Neuronal stem cell (in vitro differentiated cells): Measurements from ENCODE around the gene SOX18.

ENCODE experiments used
- DNase-seq: peaks from one replicate; pipeline ENCODE4 v3.0.0-alpha.2; 2013; ENCODE audit warnings: low spot score
- H2AFZ ChIP-seq: one replicate; pipeline ENCODE4 v1.6.1; 2013; ENCODE audit warnings: mild to moderate bottlenecking, low read length, inconsistent platforms
- H2AK5ac ChIP-seq: 2 replicates; pipeline ENCODE4 v1.6.1; 2013; ENCODE audit warnings: low read depth, mild to moderate bottlenecking, inconsistent platforms, low read length, moderate library complexity, mixed read lengths
- H2BK120ac ChIP-seq: 2 replicates; pipeline ENCODE4 v1.6.1; 2013; ENCODE audit warnings: low read depth, mild to moderate bottlenecking, inconsistent platforms, low read length, moderate library complexity, mixed read lengths
- H2BK12ac ChIP-seq: one replicate; pipeline ENCODE4 v1.6.1; 2013; ENCODE audit warnings: low read length, inconsistent platforms
- H2BK15ac ChIP-seq: 2 replicates; pipeline ENCODE4 v1.6.1; 2013; ENCODE audit warnings: mild to moderate bottlenecking, low read length, inconsistent platforms, mixed read lengths
- H2BK5ac ChIP-seq: one replicate; pipeline ENCODE4 v1.6.1; 2013; ENCODE audit warnings: inconsistent platforms, mild to moderate bottlenecking, low read length, moderate library complexity
- H3K14ac ChIP-seq: one replicate; pipeline ENCODE4 v1.6.1; 2013; ENCODE audit warnings: low read length, inconsistent platforms
- H3K18ac ChIP-seq: 2 replicates; pipeline ENCODE4 v1.6.1; 2013; ENCODE audit warnings: low read length, inconsistent platforms
- H3K23ac ChIP-seq: 2 replicates; pipeline ENCODE4 v1.6.1; 2013; ENCODE audit warnings: low read depth, mild to moderate bottlenecking, mixed read lengths, low read length, inconsistent platforms; ENCODE audit not compliant: poor library complexity
- H3K27ac ChIP-seq: replicated peaks from 3 replicates; pipeline ENCODE4 v1.5.1; 2013; ENCODE audit warnings: low read length, inconsistent platforms
- H3K27me3 ChIP-seq, 3 experiments: 2 replicates each; pipeline ENCODE4 v1.6.1; 2013; ENCODE audit warnings: low read length in 3 of 3, mild to moderate bottlenecking in 2 of 3, inconsistent platforms in 1 of 3, low read depth in 1 of 3, mixed read lengths in 1 of 3, moderate library complexity in 1 of 3; ENCODE audit not compliant: control insufficient read depth in 3 of 3, insufficient read depth in 3 of 3
- H3K36me3 ChIP-seq, 2 donors: replicated peaks in 1 of 2; 2 replicates each; pipeline ENCODE4 v1.6.1; 2013; ENCODE audit warnings: low read length in 2 of 2; ENCODE audit not compliant: control insufficient read depth in 2 of 2, insufficient read depth in 2 of 2
- H3K4ac ChIP-seq: 2 replicates; pipeline ENCODE4 v1.6.1; 2013; ENCODE audit warnings: inconsistent platforms, mild to moderate bottlenecking, low read length, moderate library complexity
- H3K4me1 ChIP-seq, 2 donors: 1 replicate in 1 of 2; 2 replicates in 1 of 2; pipeline ENCODE4 v1.6.1; 2013; ENCODE audit warnings: low read length in 2 of 2, low read depth in 1 of 2; ENCODE audit not compliant: control insufficient read depth in 2 of 2, insufficient read depth in 1 of 2
- H3K4me2 ChIP-seq: one replicate; pipeline ENCODE4 v1.6.1; 2013; ENCODE audit warnings: mild to moderate bottlenecking, low read length, inconsistent platforms; ENCODE audit not compliant: insufficient read depth, poor library complexity, severe bottlenecking
- H3K4me3 ChIP-seq, 2 donors: 2 replicates each; pipeline ENCODE4 v1.5.1; 2013; ENCODE audit warnings: low read length in 2 of 2, mild to moderate bottlenecking in 2 of 2, inconsistent platforms in 1 of 2, moderate library complexity in 1 of 2
- H3K79me1 ChIP-seq: one replicate; pipeline ENCODE4 v1.6.1; 2013; ENCODE audit warnings: low read depth, mild to moderate bottlenecking, inconsistent platforms, low read length, moderate library complexity
- H3K9ac ChIP-seq: one replicate; pipeline ENCODE4 v1.6.1; 2013; ENCODE audit warnings: mild to moderate bottlenecking, low read depth, low read length, inconsistent platforms; ENCODE audit not compliant: poor library complexity
- H3K9me3 ChIP-seq, 2 donors: replicated peaks in 1 of 2; 2 replicates each; pipeline versions ENCODE3 to v1.6.1; 2013; ENCODE audit warnings: low read length in 2 of 2, mild to moderate bottlenecking in 2 of 2, inconsistent platforms in 1 of 2, low read depth in 1 of 2, mixed read lengths in 1 of 2, moderate library complexity in 1 of 2; ENCODE audit not compliant: control insufficient read depth in 2 of 2, insufficient read depth in 1 of 2
- H4K8ac ChIP-seq: one replicate; pipeline ENCODE4 v1.6.1; 2013; ENCODE audit warnings: low read depth, mild to moderate bottlenecking, inconsistent platforms, low read length, moderate library complexity
- H4K91ac ChIP-seq: one replicate; pipeline ENCODE4 v1.6.1; 2013; ENCODE audit warnings: low read length, low read depth, mild to moderate bottlenecking, inconsistent platforms; ENCODE audit not compliant: poor library complexity
- WGBS, 2 donors: extraction: QIAGEN DNeasy Blood & Tissue Kit; methylation state at CpG; one replicate each; pipeline ENCODE4 v1.1.7; 2013; ENCODE audit warnings: missing lambda C conversion rate in 2 of 2, mixed read lengths in 1 of 2; ENCODE audit not compliant: insufficient read length in 2 of 2, insufficient replicate concordance in 1 of 2; ENCODE audit errors: extremely low coverage in 2 of 2; 5-methylcytosine and 5-hydroxymethylcytosine counted together

The SOX18 gene

GRCh38 chr20:64080013-64080812 is 30.8 kb upstream of the SOX18 start, which contains the start of gene OPRL1:
Gene OPRL1, plus strand, starts transcription at chr20:64080082. Its CDS starts 12,639 bp downstream, at chr20:64092721.
- H3K27ac ChIP-seq, result peak within 1 kb of the TSS; percentile 28
- H3K27me3 ChIP-seq, result peaks cover 2 to 33% (median 32%) of the 10 kb centered on the region in 3 experiments
- H3K9ac ChIP-seq, result peak within 1 kb of the TSS; percentile 92
- peaks cover 9% of the 10 kb centered on the region for H3K79me1 ChIP-seq
- peak within 1 kb of the TSS; percentile 95 for H2BK15ac ChIP-seq
- H3K4me1 ChIP-seq, result peaks cover 36 to 57% of the 10 kb centered on the region in 2 donors
- peak within 1 kb of the TSS; percentile 58 to 92 for H3K4me3 ChIP-seq
- H3K4ac ChIP-seq, result peak within 1 kb of the TSS; percentile 66
- H2BK120ac ChIP-seq, result peak within 1 kb of the TSS; percentile 81
- H3K18ac ChIP-seq, result peak within 1 kb of the TSS; percentile 98
- DNase-seq, result no peak
- peak within 1 kb of the TSS; percentile 15 for H2AK5ac ChIP-seq
- H3K36me3 ChIP-seq, result peaks cover 0 to 1% of the 10 kb centered on the region in 2 donors
- H3K4me2 ChIP-seq, result peak within 1 kb of the TSS; percentile 93
- no peak within 1 kb of the TSS for H4K91ac ChIP-seq
- no peaks in the 10 kb centered on the region for H3K9me3 ChIP-seq
- H3K14ac ChIP-seq, result peak within 1 kb of the TSS; percentile 98
- WGBS, 2 donors, result no CpG with 5 or more reads among the region's 62 CpGs
- H4K8ac ChIP-seq, result peak within 1 kb of the TSS; percentile 29
- peak within 1 kb of the TSS; percentile 22 for H3K23ac ChIP-seq
- peak within 1 kb of the TSS; percentile 82 for H2BK5ac ChIP-seq
- H2AFZ ChIP-seq, result peak within 1 kb of the TSS; percentile 96
- peak within 1 kb of the TSS; percentile 84 for H2BK12ac ChIP-seq

GRCh38 chr20:64079273-64080012 is 30.0 kb upstream of the SOX18 start, which contains the start of gene RGS19:
Gene RGS19, minus strand, starts transcription at chr20:64079518. Its CDS starts 2,632 bp downstream, at chr20:64076886.
- Histone ChIP-seq H2AK5ac (peak within 1 kb of the TSS; percentile 15), H3K79me1 (peaks cover 9% of the 10 kb centered on the region), H3K4me3 (peak within 1 kb of the TSS; percentile 58 to 92), H2AFZ (peak within 1 kb of the TSS; percentile 96), H3K36me3 (peaks cover 0 to 1% of the 10 kb centered on the region in 2 donors), H2BK5ac (peak within 1 kb of the TSS; percentile 82), H4K91ac (no peak within 1 kb of the TSS), H3K23ac (peak within 1 kb of the TSS; percentile 22), H3K4ac (peak within 1 kb of the TSS; percentile 66), H3K9ac (peak within 1 kb of the TSS; percentile 92), H2BK15ac (peak within 1 kb of the TSS; percentile 95), H3K4me2 (peak within 1 kb of the TSS; percentile 93), H2BK12ac (peak within 1 kb of the TSS; percentile 84), H3K14ac (peak within 1 kb of the TSS; percentile 98), H3K18ac (peak within 1 kb of the TSS; percentile 98), H4K8ac (peak within 1 kb of the TSS; percentile 29), H3K27me3 (peaks cover 2 to 26% (median 25%) of the 10 kb centered on the region in 3 experiments), H3K4me1 (peaks cover 29 to 56% of the 10 kb centered on the region in 2 donors), H2BK120ac (peak within 1 kb of the TSS; percentile 81), H3K9me3 (no peaks in the 10 kb centered on the region), H3K27ac (peak within 1 kb of the TSS; percentile 28)
- no CpG with 5 or more reads among the region's 73 CpGs for WGBS, 2 donors
- DNase-seq, result peak; percentile 77

GRCh38 chr20:64078934-64079272 is 29.5 kb upstream of the SOX18 start:
- Histone ChIP-seq H2AK5ac (peak overlapping the region; percentile 8), H3K79me1 (peaks cover 9% of the 10 kb centered on the region), H4K8ac (peak overlapping the region; percentile 29), H3K27me3 (peaks cover 0 to 20% (median 19%) of the 10 kb centered on the region in 3 experiments), H3K9ac (peak overlapping the region; percentile 77), H3K4ac (peak overlapping the region; percentile 66), H3K4me1 (peaks cover 27 to 52% of the 10 kb centered on the region in 2 donors), H3K36me3 (peaks cover 0 to 1% of the 10 kb centered on the region in 2 donors), H3K14ac (peak overlapping the region; percentile 9), H2BK15ac (peak overlapping the region; percentile 75), H3K9me3 (no peaks in the 10 kb centered on the region), H3K23ac (peak overlapping the region; percentile 22), H2BK120ac (peak overlapping the region; percentile 81), H3K4me3 (peak overlapping the region; percentile 58 to 82), H2BK5ac (peak overlapping the region; percentile 82), H3K4me2 (peak overlapping the region; percentile 93), H2BK12ac (peak overlapping the region; percentile 84), H3K18ac (peak overlapping the region; percentile 98), H3K27ac (no peak overlapping the region), H4K91ac (no peak overlapping the region), H2AFZ (peak overlapping the region; percentile 96)
- WGBS, 2 donors, result no CpG with 5 or more reads among the region's 4 CpGs
- no peak for DNase-seq
